ENCODE measurements around the gene GRM5. TPM values are rescaled to one million over a fixed set of nuclear protein-coding genes. Genes with fewer than 3 reads are reported as not detected.

GRM5 gene
- total RNA-seq, 2 donors from 2014 or later = not detected

GRCh38 chr11:88801484-88802123, 264.2 kb downstream of the GRM5 start:
- DNase-seq = peak in 1 of 2 donors; percentile 25
- intact Hi-C loops (cut with DNase I, micrococcal nuclease) = no loop called here
- ATAC-seq = peak; percentile 99

- DNase-seq = no peak
- ATAC-seq = peak; percentile 29
- intact Hi-C loops (cut with DNase I, micrococcal nuclease) = no loop called here
Measured at GRCh38 chr11:88799771-88800500, 265.8 kb downstream of the GRM5 start.

GRCh38 chr11:88790182-88790581, 275.6 kb downstream of the GRM5 start:
- intact Hi-C loops (cut with DNase I, micrococcal nuclease) = no loop called here
- ATAC-seq (no peak), DNase-seq (no peak)

GRCh38 chr11:88779577-88779976, 286.2 kb downstream of the GRM5 start:
- no peak for ATAC-seq
- no peak for DNase-seq
- intact Hi-C loops (cut with DNase I, micrococcal nuclease) = no loop called here

- ATAC-seq = no peak
- intact Hi-C loops (cut with DNase I, micrococcal nuclease) = no loop called here
- DNase-seq = no peak
Measured at GRCh38 chr11:88770475-88771079, 295.2 kb downstream of the GRM5 start.

GRCh38 chr11:88744140-88744539, 321.6 kb downstream of the GRM5 start:
- DNase-seq (no peak), ATAC-seq (no peak)
- intact Hi-C loops (cut with DNase I, micrococcal nuclease) = no loop called here

- intact Hi-C loops (cut with DNase I, micrococcal nuclease) = no loop called here
- no peak for ATAC-seq
- no peak for DNase-seq
Measured at GRCh38 chr11:88739524-88739923, 326.3 kb downstream of the GRM5 start.

GRCh38 chr11:88709567-88709966, 356.2 kb downstream of the GRM5 start:
- DNase-seq (peak in 1 of 2 donors; percentile 11), ATAC-seq (peak; percentile 74)
- intact Hi-C loops (cut with DNase I, micrococcal nuclease) = no loop called here

GRCh38 chr11:88704485-88704884, 361.3 kb downstream of the GRM5 start:
- ATAC-seq (no peak), DNase-seq (no peak)
- intact Hi-C loops (cut with DNase I, micrococcal nuclease) = no loop called here

GRCh38 chr11:88701816-88702215, 364.0 kb downstream of the GRM5 start:
- intact Hi-C loops (cut with DNase I, micrococcal nuclease) = no loop called here
- DNase-seq = no peak
- ATAC-seq = no peak

GRCh38 chr11:88697139-88697538, 368.6 kb downstream of the GRM5 start:
- intact Hi-C loops (cut with DNase I, micrococcal nuclease) = no loop called here
- ATAC-seq (no peak), DNase-seq (no peak)

GRCh38 chr11:88695689-88696414, 369.9 kb downstream of the GRM5 start:
- intact Hi-C loops (cut with DNase I, micrococcal nuclease) = no loop called here
- ATAC-seq = no peak
- no peak for DNase-seq

- intact Hi-C loops (cut with DNase I, micrococcal nuclease) = no loop called here
- DNase-seq = no peak
- no peak for ATAC-seq
Measured at GRCh38 chr11:88692306-88693086, 373.3 kb downstream of the GRM5 start.

GRCh38 chr11:88689548-88690240, 376.1 kb downstream of the GRM5 start:
- peak; percentile 99 for ATAC-seq
- peak; percentile 57 to 77 for DNase-seq
- intact Hi-C loops (cut with DNase I, micrococcal nuclease) = no loop called here

- DNase-seq = no peak
- intact Hi-C loops (cut with DNase I, micrococcal nuclease) = no loop called here
- no peak for ATAC-seq
Measured at GRCh38 chr11:88683024-88683423, 382.8 kb downstream of the GRM5 start.

- ATAC-seq = no peak
- DNase-seq = no peak
- intact Hi-C loops (cut with DNase I, micrococcal nuclease) = no loop called here
Measured at GRCh38 chr11:88680806-88681205, 385.0 kb downstream of the GRM5 start.

GRCh38 chr11:88666364-88666763, 399.4 kb downstream of the GRM5 start:
- ATAC-seq (peak; percentile 96), DNase-seq (peak in 1 of 2 donors; percentile 37)
- intact Hi-C loops (cut with DNase I, micrococcal nuclease) = no loop called here

GRCh38 chr11:88657076-88657738, 408.6 kb downstream of the GRM5 start:
- intact Hi-C loops (cut with DNase I, micrococcal nuclease) = no loop called here
- no peak for ATAC-seq
- no peak for DNase-seq
